ENCODE measurements around the gene SEMA4G. TPM values are rescaled to one million over a fixed set of nuclear protein-coding genes. Genes with fewer than 3 reads are reported as not detected.

Gene SEMA4G
- total and polyA plus RNA-seq, 2 of the 8 experiments (the other 6 are each of a cell fraction or from before 2014, with no cell fraction given) = 7.1 to 18.2 TPM

DNA sequence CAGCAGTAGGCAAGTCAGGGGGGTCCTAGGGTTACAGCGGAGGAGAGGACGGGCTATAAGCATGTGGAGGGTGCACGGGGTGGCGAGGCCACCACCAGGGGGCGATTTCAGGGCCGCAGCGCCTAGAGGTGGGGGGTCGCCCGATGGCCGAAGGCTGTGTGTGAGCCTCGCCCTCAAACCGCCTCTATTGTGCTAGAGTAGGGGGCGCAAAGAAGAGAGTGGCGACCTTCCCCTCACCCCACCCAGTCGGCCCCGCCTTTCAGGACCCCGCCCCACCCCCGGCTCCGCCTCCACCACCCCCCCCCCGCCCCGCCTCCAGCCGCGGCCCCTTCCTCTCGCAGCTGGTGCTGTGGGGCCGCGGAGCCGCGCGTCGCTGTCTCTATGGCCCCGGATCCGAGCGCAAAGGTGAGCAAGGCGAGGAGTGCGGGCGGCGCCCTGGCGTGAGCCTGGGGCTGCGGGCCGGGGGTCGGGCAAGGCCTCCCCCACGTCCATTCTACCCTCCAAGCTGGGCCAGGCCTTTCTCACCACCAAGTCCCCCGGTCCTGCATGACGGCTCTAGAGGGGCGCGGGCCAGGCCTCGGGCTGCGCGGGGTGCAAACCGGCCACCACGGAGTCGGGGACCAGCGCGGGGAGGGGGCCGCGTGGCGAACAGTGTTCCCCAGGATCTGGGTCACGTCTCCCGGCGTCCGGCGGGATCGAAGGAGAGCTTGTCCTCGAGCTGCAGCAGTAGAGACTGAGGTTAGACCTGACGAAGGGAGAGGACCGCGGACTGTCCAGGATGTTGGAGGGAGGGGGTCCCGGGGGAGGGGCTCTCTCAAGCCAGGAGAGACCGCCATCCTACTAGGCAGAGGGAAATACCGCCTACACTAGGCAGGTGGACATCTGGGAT is at the start of gene SEMA4G (continued):
- TF ChIP-seq, protein P1, sequence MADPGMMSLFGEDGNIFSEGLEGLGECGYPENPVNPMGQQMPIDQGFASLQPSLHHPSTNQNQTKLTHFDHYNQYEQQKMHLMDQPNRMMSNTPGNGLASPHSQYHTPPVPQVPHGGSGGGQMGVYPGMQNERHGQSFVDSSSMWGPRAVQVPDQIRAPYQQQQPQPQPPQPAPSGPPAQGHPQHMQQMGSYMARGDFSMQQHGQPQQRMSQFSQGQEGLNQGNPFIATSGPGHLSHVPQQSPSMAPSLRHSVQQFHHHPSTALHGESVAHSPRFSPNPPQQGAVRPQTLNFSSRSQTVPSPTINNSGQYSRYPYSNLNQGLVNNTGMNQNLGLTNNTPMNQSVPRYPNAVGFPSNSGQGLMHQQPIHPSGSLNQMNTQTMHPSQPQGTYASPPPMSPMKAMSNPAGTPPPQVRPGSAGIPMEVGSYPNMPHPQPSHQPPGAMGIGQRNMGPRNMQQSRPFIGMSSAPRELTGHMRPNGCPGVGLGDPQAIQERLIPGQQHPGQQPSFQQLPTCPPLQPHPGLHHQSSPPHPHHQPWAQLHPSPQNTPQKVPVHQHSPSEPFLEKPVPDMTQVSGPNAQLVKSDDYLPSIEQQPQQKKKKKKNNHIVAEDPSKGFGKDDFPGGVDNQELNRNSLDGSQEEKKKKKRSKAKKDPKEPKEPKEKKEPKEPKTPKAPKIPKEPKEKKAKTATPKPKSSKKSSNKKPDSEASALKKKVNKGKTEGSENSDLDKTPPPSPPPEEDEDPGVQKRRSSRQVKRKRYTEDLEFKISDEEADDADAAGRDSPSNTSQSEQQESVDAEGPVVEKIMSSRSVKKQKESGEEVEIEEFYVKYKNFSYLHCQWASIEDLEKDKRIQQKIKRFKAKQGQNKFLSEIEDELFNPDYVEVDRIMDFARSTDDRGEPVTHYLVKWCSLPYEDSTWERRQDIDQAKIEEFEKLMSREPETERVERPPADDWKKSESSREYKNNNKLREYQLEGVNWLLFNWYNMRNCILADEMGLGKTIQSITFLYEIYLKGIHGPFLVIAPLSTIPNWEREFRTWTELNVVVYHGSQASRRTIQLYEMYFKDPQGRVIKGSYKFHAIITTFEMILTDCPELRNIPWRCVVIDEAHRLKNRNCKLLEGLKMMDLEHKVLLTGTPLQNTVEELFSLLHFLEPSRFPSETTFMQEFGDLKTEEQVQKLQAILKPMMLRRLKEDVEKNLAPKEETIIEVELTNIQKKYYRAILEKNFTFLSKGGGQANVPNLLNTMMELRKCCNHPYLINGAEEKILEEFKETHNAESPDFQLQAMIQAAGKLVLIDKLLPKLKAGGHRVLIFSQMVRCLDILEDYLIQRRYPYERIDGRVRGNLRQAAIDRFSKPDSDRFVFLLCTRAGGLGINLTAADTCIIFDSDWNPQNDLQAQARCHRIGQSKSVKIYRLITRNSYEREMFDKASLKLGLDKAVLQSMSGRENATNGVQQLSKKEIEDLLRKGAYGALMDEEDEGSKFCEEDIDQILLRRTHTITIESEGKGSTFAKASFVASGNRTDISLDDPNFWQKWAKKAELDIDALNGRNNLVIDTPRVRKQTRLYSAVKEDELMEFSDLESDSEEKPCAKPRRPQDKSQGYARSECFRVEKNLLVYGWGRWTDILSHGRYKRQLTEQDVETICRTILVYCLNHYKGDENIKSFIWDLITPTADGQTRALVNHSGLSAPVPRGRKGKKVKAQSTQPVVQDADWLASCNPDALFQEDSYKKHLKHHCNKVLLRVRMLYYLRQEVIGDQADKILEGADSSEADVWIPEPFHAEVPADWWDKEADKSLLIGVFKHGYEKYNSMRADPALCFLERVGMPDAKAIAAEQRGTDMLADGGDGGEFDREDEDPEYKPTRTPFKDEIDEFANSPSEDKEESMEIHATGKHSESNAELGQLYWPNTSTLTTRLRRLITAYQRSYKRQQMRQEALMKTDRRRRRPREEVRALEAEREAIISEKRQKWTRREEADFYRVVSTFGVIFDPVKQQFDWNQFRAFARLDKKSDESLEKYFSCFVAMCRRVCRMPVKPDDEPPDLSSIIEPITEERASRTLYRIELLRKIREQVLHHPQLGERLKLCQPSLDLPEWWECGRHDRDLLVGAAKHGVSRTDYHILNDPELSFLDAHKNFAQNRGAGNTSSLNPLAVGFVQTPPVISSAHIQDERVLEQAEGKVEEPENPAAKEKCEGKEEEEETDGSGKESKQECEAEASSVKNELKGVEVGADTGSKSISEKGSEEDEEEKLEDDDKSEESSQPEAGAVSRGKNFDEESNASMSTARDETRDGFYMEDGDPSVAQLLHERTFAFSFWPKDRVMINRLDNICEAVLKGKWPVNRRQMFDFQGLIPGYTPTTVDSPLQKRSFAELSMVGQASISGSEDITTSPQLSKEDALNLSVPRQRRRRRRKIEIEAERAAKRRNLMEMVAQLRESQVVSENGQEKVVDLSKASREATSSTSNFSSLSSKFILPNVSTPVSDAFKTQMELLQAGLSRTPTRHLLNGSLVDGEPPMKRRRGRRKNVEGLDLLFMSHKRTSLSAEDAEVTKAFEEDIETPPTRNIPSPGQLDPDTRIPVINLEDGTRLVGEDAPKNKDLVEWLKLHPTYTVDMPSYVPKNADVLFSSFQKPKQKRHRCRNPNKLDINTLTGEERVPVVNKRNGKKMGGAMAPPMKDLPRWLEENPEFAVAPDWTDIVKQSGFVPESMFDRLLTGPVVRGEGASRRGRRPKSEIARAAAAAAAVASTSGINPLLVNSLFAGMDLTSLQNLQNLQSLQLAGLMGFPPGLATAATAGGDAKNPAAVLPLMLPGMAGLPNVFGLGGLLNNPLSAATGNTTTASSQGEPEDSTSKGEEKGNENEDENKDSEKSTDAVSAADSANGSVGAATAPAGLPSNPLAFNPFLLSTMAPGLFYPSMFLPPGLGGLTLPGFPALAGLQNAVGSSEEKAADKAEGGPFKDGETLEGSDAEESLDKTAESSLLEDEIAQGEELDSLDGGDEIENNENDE (IDR thresholded peaks at IDR 0.05; ENCODE audit: insufficient replicate concordance, low read length) = no peak

Measured in H1 (cell line).